H9 (cell line): ENCODE data around the gene PLXNA1. TPM values are rescaled to one million over a fixed set of nuclear protein-coding genes. Genes with fewer than 3 reads are reported as not detected.

ENCODE experiments used
- DNase-seq: peaks from one replicate; pipeline ENCODE4 v3.0.0-alpha.2; 2017
- H2AFZ ChIP-seq: one replicate; pipeline ENCODE4 v1.6.1; 2013; ENCODE audit warnings: mild to moderate bottlenecking, low read length, control low read depth, moderate library complexity
- H2AK5ac ChIP-seq: 2 replicates; pipeline ENCODE4 v1.6.1; 2013; ENCODE audit warnings: low read length, control low read depth, mixed read lengths; ENCODE audit not compliant: insufficient read length
- H2BK120ac ChIP-seq: one replicate; pipeline ENCODE4 v1.6.1; 2013; ENCODE audit warnings: low read depth, mild to moderate bottlenecking, low read length, control low read depth, inconsistent platforms; ENCODE audit not compliant: poor library complexity, severe bottlenecking
- H2BK12ac ChIP-seq: 2 replicates; pipeline ENCODE4 v1.6.1; 2013; ENCODE audit warnings: low read length, control low read depth, mixed read lengths, low read depth; ENCODE audit not compliant: insufficient read length
- H2BK15ac ChIP-seq: 2 replicates; pipeline ENCODE4 v1.6.1; 2013; ENCODE audit warnings: low read depth, low read length, control low read depth
- H2BK20ac ChIP-seq: one replicate; pipeline ENCODE4 v1.6.1; 2013; ENCODE audit warnings: low read depth, mild to moderate bottlenecking, low read length, control low read depth, inconsistent platforms; ENCODE audit not compliant: poor library complexity, severe bottlenecking
- H2BK5ac ChIP-seq: 2 replicates; pipeline ENCODE4 v1.6.1; 2013; ENCODE audit warnings: low read length, control low read depth, mixed read lengths; ENCODE audit not compliant: insufficient read length
- H3K14ac ChIP-seq: 2 replicates; pipeline ENCODE4 v1.6.1; 2013; ENCODE audit warnings: low read length, control low read depth; ENCODE audit not compliant: insufficient read depth
- H3K18ac ChIP-seq: 2 replicates; pipeline ENCODE4 v1.6.1; 2013; ENCODE audit warnings: low read depth, mild to moderate bottlenecking, mixed read lengths, low read length, control low read depth; ENCODE audit not compliant: insufficient read length
- H3K23ac ChIP-seq: 2 replicates; pipeline ENCODE4 v1.6.1; 2013; ENCODE audit warnings: low read length, control low read depth, mixed read lengths, low read depth; ENCODE audit not compliant: insufficient read length
- H3K23me2 ChIP-seq: 2 replicates; pipeline ENCODE4 v1.6.1; 2013; ENCODE audit warnings: low read depth, mild to moderate bottlenecking, mixed read lengths, low read length, control low read depth; ENCODE audit not compliant: insufficient read length, poor library complexity, severe bottlenecking
- H3K27ac ChIP-seq: 2 replicates; pipeline ENCODE4 v1.5.1; 2013; ENCODE audit warnings: low read length, control low read depth, mixed read lengths, low read depth; ENCODE audit not compliant: insufficient read length
- H3K27me3 ChIP-seq: 2 replicates; pipeline ENCODE4 v1.6.1; 2013; ENCODE audit warnings: low read length, control low read depth, inconsistent platforms; ENCODE audit not compliant: insufficient read depth
- H3K4ac ChIP-seq: 2 replicates; pipeline ENCODE4 v1.6.1; 2013; ENCODE audit warnings: low read depth, mild to moderate bottlenecking, control low read depth, inconsistent platforms, low read length, moderate library complexity
- H3K4me1 ChIP-seq: 2 replicates; pipeline ENCODE4 v1.6.1; 2013; ENCODE audit warnings: low read length, control low read depth, inconsistent platforms; ENCODE audit not compliant: insufficient read depth
- H3K4me2 ChIP-seq: 2 replicates; pipeline ENCODE4 v1.6.1; 2013; ENCODE audit warnings: low read length, control low read depth, mixed read lengths; ENCODE audit not compliant: insufficient read length, insufficient read depth
- H3K56ac ChIP-seq: 2 replicates; pipeline ENCODE4 v1.6.1; 2013; ENCODE audit warnings: low read depth, mild to moderate bottlenecking, mixed read lengths, low read length, control low read depth; ENCODE audit not compliant: insufficient read length
- H3K79me1 ChIP-seq: 2 replicates; pipeline ENCODE4 v1.6.1; 2013; ENCODE audit warnings: low read depth, mild to moderate bottlenecking, moderate library complexity, low read length, control low read depth, inconsistent platforms; ENCODE audit not compliant: insufficient read depth, poor library complexity, severe bottlenecking
- H3K79me2 ChIP-seq: 2 replicates; pipeline ENCODE4 v1.6.1; 2013; ENCODE audit warnings: low read length, control low read depth, inconsistent platforms; ENCODE audit not compliant: insufficient read depth
- H3K9ac ChIP-seq: 2 replicates; pipeline ENCODE4 v1.6.1; 2013; ENCODE audit warnings: low read length, control low read depth, mixed read lengths; ENCODE audit not compliant: insufficient read length; ENCODE audit errors: extremely low read depth
- H3K9me3 ChIP-seq: one replicate; pipeline ENCODE4 v1.6.1; 2013; ENCODE audit warnings: low read depth, low read length, inconsistent platforms; ENCODE audit not compliant: control insufficient read depth
- H3T11ph ChIP-seq: one replicate; pipeline ENCODE4 v1.6.1; 2013; ENCODE audit warnings: mild to moderate bottlenecking, low read length, control low read depth, inconsistent platforms
- H4K20me1 ChIP-seq: one replicate; pipeline ENCODE4 v1.6.1; 2013; ENCODE audit not compliant: control insufficient read depth, insufficient read length, insufficient read depth
- H4K5ac ChIP-seq: 2 replicates; pipeline ENCODE4 v1.6.1; 2013; ENCODE audit warnings: low read depth, mild to moderate bottlenecking, mixed read lengths, low read length, control low read depth; ENCODE audit not compliant: insufficient read length
- H4K8ac ChIP-seq: replicated peaks from 2 replicates; pipeline ENCODE4 v1.6.1; 2013; ENCODE audit warnings: low read length, control low read depth, mixed read lengths, low read depth; ENCODE audit not compliant: insufficient read length
- H4K91ac ChIP-seq: 2 replicates; pipeline ENCODE4 v1.6.1; 2013; ENCODE audit warnings: low read depth, mild to moderate bottlenecking, moderate library complexity, mixed read lengths, low read length, control low read depth; ENCODE audit not compliant: insufficient read length
- H3K27ac Mint-ChIP-seq, 3 experiments: 2 replicates in 2 of 3; 3 replicates in 1 of 3; pipeline ENCODE4 v1.8.0; 2020 to 2021; ENCODE audit warnings: mixed read lengths in 3 of 3, mild to moderate bottlenecking in 1 of 3, moderate library complexity in 1 of 3
- H3K27me3 Mint-ChIP-seq: 2 replicates; pipeline ENCODE4 v1.8.0; 2021; ENCODE audit warnings: low read depth, mild to moderate bottlenecking, moderate library complexity, mixed read lengths
- H3K36me3 Mint-ChIP-seq, 3 experiments: 2 replicates in 2 of 3; 3 replicates in 1 of 3; pipeline ENCODE4 v1.8.0; 2020 to 2021; ENCODE audit warnings: low read depth in 3 of 3, mixed read lengths in 3 of 3; ENCODE audit not compliant: insufficient read depth in 1 of 3
- H3K4me1 Mint-ChIP-seq, 2 experiments: 2 replicates each; pipeline ENCODE4 v1.8.0; 2020; ENCODE audit warnings: mixed read lengths in 2 of 2
- H3K4me3 Mint-ChIP-seq, 2 experiments: 2 replicates in 1 of 2; 3 replicates in 1 of 2; pipeline ENCODE4 v1.8.0; 2020 to 2021; ENCODE audit warnings: mild to moderate bottlenecking in 2 of 2, mixed read lengths in 2 of 2, moderate library complexity in 1 of 2
- H3K9me3 Mint-ChIP-seq, 2 experiments: 2 replicates in 1 of 2; 3 replicates in 1 of 2; pipeline ENCODE4 v1.8.0; 2020; ENCODE audit warnings: mild to moderate bottlenecking in 2 of 2, mixed read lengths in 2 of 2, moderate library complexity in 1 of 2
- WGBS: extraction: QIAGEN DNeasy Blood & Tissue Kit; methylation state at CpG from one replicate; pipeline ENCODE4 v1.1.7; 2013; ENCODE audit warnings: missing lambda C conversion rate, low lambda C conversion rate, mixed read lengths; ENCODE audit not compliant: insufficient read length; ENCODE audit errors: extremely low coverage; 5-methylcytosine and 5-hydroxymethylcytosine counted together
- total RNA-seq: library from RNA; stranded (reverse); gene quantifications from 2 replicates; pipeline ENCODE4 v1.2.1, GENCODE V29; 2021
- TF ChIP-seq, protein P1 (sequence below): fragments of 200-600 bp; sonication (generic); conservative IDR thresholded peaks from 3 replicates; pipeline ENCODE4 v1.8.0; 2021; ENCODE audit warnings: antibody characterized with exemption, mild to moderate bottlenecking

PLXNA1 gene
- total RNA-seq, 1 experiment from 2014 or later: 42.1 TPM

DNA sequence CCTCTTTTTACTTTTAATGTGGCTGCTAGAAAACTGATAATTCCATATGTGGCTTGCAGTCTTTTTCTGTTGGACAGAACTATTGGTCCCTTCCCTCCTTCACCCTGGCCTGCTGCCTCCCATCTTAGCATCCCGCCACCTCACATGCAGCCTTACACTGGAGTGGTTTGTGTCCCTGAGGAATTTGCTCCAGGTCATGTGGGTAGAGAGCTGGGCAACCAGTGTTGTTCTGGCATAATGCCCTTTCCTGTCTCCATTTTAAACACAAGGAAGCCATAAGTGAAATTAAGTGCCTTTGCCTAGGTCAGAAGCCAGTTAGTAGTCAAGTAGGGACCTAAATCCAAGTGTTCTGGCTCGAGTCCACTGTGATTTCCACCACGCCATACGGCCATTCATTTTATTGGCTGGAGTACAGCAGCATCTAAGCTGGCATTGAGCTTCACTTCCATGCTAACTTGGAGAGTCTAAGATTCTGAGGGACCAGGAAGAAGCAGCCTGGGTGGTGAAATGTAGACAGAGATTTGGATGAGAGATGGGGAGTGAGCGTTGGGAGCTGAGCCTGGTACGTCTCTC is 46.0 kb upstream of the PLXNA1 start:
- no peak overlapping the region for H3K27ac ChIP-seq
- H2AFZ ChIP-seq: no peak overlapping the region
- no peak overlapping the region for H3K27ac Mint-ChIP-seq
- no peak overlapping the region for H2BK20ac ChIP-seq
- no peak overlapping the region for H3K18ac ChIP-seq
- no peak overlapping the region for H3K9ac ChIP-seq
- no peak overlapping the region for H3T11ph ChIP-seq
- WGBS: no CpG with 5 or more reads among the region's 6 CpGs
- no peak overlapping the region for H4K8ac ChIP-seq
- DNase-seq: no peak
- no peak overlapping the region for H2BK12ac ChIP-seq
- no peaks in the 10 kb centered on the region for H3K9me3 Mint-ChIP-seq
- no peak overlapping the region for H3K56ac ChIP-seq
- H3K23ac ChIP-seq: no peak overlapping the region
- H3K79me1 ChIP-seq: no peaks in the 10 kb centered on the region
- H4K5ac ChIP-seq: no peak overlapping the region
- H2AK5ac ChIP-seq: no peak overlapping the region
- no peak overlapping the region for H2BK120ac ChIP-seq
- no peak overlapping the region for H2BK5ac ChIP-seq
- H3K9me3 ChIP-seq: no peaks in the 10 kb centered on the region
- no peaks in the 10 kb centered on the region for H3K4me1 ChIP-seq
- peaks cover 0 to 4% of the 10 kb centered on the region in 2 experiments; a peak in 2 of 4 replicates for H3K4me1 Mint-ChIP-seq
- no peaks in the 10 kb centered on the region for H3K27me3 Mint-ChIP-seq
- no peaks in the 10 kb centered on the region for H3K27me3 ChIP-seq
- no peak overlapping the region for H4K91ac ChIP-seq
- H2BK15ac ChIP-seq: no peak overlapping the region
- no peak overlapping the region for H3K4ac ChIP-seq
- no peaks in the 10 kb centered on the region for H3K36me3 Mint-ChIP-seq
- H3K4me3 Mint-ChIP-seq: no peak overlapping the region
- H3K14ac ChIP-seq: no peak overlapping the region
- H4K20me1 ChIP-seq: no peaks in the 10 kb centered on the region
- TF ChIP-seq, protein P1, sequence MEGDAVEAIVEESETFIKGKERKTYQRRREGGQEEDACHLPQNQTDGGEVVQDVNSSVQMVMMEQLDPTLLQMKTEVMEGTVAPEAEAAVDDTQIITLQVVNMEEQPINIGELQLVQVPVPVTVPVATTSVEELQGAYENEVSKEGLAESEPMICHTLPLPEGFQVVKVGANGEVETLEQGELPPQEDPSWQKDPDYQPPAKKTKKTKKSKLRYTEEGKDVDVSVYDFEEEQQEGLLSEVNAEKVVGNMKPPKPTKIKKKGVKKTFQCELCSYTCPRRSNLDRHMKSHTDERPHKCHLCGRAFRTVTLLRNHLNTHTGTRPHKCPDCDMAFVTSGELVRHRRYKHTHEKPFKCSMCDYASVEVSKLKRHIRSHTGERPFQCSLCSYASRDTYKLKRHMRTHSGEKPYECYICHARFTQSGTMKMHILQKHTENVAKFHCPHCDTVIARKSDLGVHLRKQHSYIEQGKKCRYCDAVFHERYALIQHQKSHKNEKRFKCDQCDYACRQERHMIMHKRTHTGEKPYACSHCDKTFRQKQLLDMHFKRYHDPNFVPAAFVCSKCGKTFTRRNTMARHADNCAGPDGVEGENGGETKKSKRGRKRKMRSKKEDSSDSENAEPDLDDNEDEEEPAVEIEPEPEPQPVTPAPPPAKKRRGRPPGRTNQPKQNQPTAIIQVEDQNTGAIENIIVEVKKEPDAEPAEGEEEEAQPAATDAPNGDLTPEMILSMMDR: no peak
- no peaks in the 10 kb centered on the region for H3K23me2 ChIP-seq
- H3K4me2 ChIP-seq: no peak overlapping the region
- no peaks in the 10 kb centered on the region for H3K79me2 ChIP-seq
